Activated CD8-positive, alpha-beta memory T cell treated with anti-CD3 and anti-CD28 coated beads for 36 hours (primary cell): Measurements from ENCODE around the gene HOXB7. TPM values are rescaled to one million over a fixed set of nuclear protein-coding genes. Genes with fewer than 3 reads are reported as not detected.

Experiments
- CTCF ChIA-PET: fragments of 350-600 bp; sonication (Branson Sonifier 250); formaldehyde crosslinking; loops from one replicate; lab custom pipeline; 2021; ENCODE audit warnings: antibody characterized with exemption; lab: Charles Lee
- POLR2A ChIA-PET: fragments of 350-600 bp; sonication (Branson Sonifier 250); formaldehyde crosslinking; loops from one replicate; lab custom pipeline; 2021; ENCODE audit warnings: antibody characterized with exemption; lab: Charles Lee
- total RNA-seq, 2 experiments: library from RNA; stranded (reverse); gene quantifications; one replicate each; pipeline ENCODE4 v1.2.3, GENCODE V29; 2021

The HOXB7 gene
- total RNA-seq, 2 experiments from 2014 or later, result 0.59 to 0.73 TPM

DNA sequence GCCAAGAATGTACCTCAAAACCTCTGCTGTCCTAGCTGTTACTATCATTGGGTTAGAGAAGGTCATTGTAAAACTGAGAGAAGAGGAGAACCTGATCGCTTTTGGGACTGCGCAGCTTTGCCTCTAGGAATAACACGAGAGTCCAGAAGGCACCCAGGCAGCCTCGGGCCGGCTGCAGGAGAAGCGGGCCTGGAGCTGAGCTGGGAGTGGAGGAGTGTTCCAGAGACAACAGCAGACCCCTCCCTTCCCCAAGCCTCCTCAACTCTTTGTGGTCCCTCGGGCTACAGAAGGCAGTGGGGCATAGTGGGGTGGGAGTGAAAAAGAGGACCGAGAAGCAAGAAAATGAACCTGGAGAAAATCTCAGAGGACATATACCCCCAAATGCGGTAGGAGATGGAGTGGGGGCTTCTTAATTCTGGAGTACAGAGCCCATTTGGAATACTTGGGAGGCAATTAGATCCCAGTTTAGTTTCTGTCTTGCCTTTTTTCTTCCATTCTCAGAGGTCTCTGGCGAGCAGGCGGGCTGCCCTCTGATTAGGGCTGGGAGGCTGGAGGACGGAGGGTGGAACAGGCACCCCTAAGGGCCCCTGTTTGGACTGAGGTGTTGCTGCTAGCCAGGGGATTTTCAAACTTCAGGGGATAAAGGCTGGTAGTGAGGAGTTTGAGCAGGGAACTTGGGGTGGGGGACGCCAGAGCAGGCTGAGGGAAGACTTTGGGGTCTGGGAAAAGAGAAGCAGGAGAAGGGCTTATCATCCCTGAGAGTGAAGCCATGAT lies 52.6 kb downstream of the HOXB7 start:
- ChIA-PET POLR2A (no interaction called here), CTCF (no interaction called here)

Other genes with a start within 250 kb of the HOXB7 start
- gene SKAP1, start 180.8 kb downstream of the HOXB7 start, total RNA-seq, result 10 to 100 TPM; 52.8 to 53.2 TPM
- not detected for gene HOXB1, start 80.0 kb downstream of the HOXB7 start, total RNA-seq
- 10 to 100 TPM; 13.0 to 13.4 TPM for gene HOXB2, start 65.9 kb downstream of the HOXB7 start, total RNA-seq
- gene HOXB4, start 32.7 kb downstream of the HOXB7 start, total RNA-seq, result 1 to 10 TPM; 3.3 to 3.8 TPM
- 1 to 10 TPM; 3.0 to 3.5 TPM for gene HOXB3, start 20.8 kb downstream of the HOXB7 start, total RNA-seq
- not detected for gene HOXB5, start 17.2 kb downstream of the HOXB7 start, total RNA-seq
- under 1 TPM; 0.25 to 0.48 TPM for gene HOXB6, start 6.0 kb downstream of the HOXB7 start, total RNA-seq
- under 1 TPM in 1 of 2 experiments, not detected in 1; 0.19 TPM for gene HOXB8, start 4.3 kb upstream of the HOXB7 start, total RNA-seq
- gene HOXB9, start 15.3 kb upstream of the HOXB7 start, total RNA-seq, result 1 to 10 TPM; 5.1 to 5.5 TPM
- gene PRAC1, start 111.5 kb upstream of the HOXB7 start, total RNA-seq, result not detected
- not detected for gene PRAC2, start 112.2 kb upstream of the HOXB7 start, total RNA-seq
- gene HOXB13, start 117.7 kb upstream of the HOXB7 start, total RNA-seq, result not detected
- not detected for gene TTLL6, start 206.2 kb upstream of the HOXB7 start, total RNA-seq
- 10 to 100 TPM; 68.4 to 83.8 TPM for gene CALCOCO2, start 220.0 kb upstream of the HOXB7 start, total RNA-seq